OCI-LY7 (cell line): Measurements from ENCODE around the gene OPCML. TPM values are rescaled to one million over a fixed set of nuclear protein-coding genes. Genes with fewer than 3 reads are reported as not detected.

Source experiments
- BruUV-seq: library from RNA; stranded (reverse); fragments of 400-500 nt; replicated peaks from 2 replicates; lab custom pipeline; 2021; lab: Mats Ljungman, UMichigan
- CTCF ChIA-PET: fragments of 300-600 bp; sonication (Branson Sonifier 250); formaldehyde crosslinking; loops from one replicate; lab custom pipeline; 2022; ENCODE audit warnings: antibody characterized with exemption; ENCODE audit not compliant: unreplicated experiment; lab: Charles Lee
- POLR2A ChIA-PET: fragments of 300-600 bp; sonication (Branson Sonifier 250); formaldehyde crosslinking; loops from one replicate; lab custom pipeline; 2022; ENCODE audit warnings: antibody characterized with exemption; lab: Charles Lee
- DNase-seq: peaks from one replicate; pipeline ENCODE4 v3.0.0-alpha.2; 2015; ENCODE audit warnings: low spot score
- H2AFZ ChIP-seq: fragments of 200-600 bp; sonication (generic), shearing (Covaris generic); 2 replicates; pipeline ENCODE4 v1.6.1; 2014; ENCODE audit warnings: mild to moderate bottlenecking, antibody characterized with exemption, low read length, moderate library complexity
- H3K27ac ChIP-seq: fragments of 200-600 bp; sonication (generic); 2 replicates; pipeline ENCODE4 v1.5.1; 2014; ENCODE audit warnings: mixed run types, low read depth, mild to moderate bottlenecking, moderate library complexity, low read length, inconsistent platforms; ENCODE audit not compliant: poor library complexity, severe bottlenecking
- H3K36me3 ChIP-seq: fragments of 200-600 bp; sonication (generic); 2 replicates; pipeline ENCODE4 v1.6.1; 2014; ENCODE audit warnings: mild to moderate bottlenecking, antibody characterized with exemption, low read length, moderate library complexity, mixed read lengths; ENCODE audit not compliant: insufficient read depth
- H3K4me1 ChIP-seq: fragments of 200-600 bp; sonication (generic); 2 replicates; pipeline ENCODE4 v1.5.1; 2014; ENCODE audit warnings: mild to moderate bottlenecking, low read length; ENCODE audit not compliant: insufficient read depth, poor library complexity, severe bottlenecking
- H3K4me2 ChIP-seq: fragments of 200-600 bp; sonication (generic); 2 replicates; pipeline ENCODE4 v1.6.1; 2014; ENCODE audit warnings: mild to moderate bottlenecking, low read length
- H3K4me3 ChIP-seq: fragments of 200-600 bp; sonication (generic); 2 replicates; pipeline ENCODE4 v1.5.1; 2014; ENCODE audit warnings: mild to moderate bottlenecking, low read depth, low read length; ENCODE audit not compliant: poor library complexity, severe bottlenecking
- H3K79me2 ChIP-seq: fragments of 200-600 bp; sonication (generic); 2 replicates; pipeline ENCODE4 v1.6.1; 2016; ENCODE audit warnings: low read depth, mild to moderate bottlenecking, low read length, moderate library complexity, mixed read lengths; ENCODE audit not compliant: insufficient read depth
- H3K9me2 ChIP-seq: fragments of 200-600 bp; sonication (generic); 2 replicates; pipeline ENCODE4 v1.6.1; 2016; ENCODE audit warnings: mild to moderate bottlenecking, low read length, mixed read lengths; ENCODE audit not compliant: insufficient read depth
- H3K9me3 ChIP-seq: fragments of 200-600 bp; sonication (generic); 2 replicates; pipeline ENCODE4 v1.6.1; 2014; ENCODE audit warnings: mild to moderate bottlenecking, mixed run types, low read length, mixed read lengths
- H4K20me1 ChIP-seq: fragments of 200-600 bp; sonication (generic); 2 replicates; pipeline ENCODE4 v1.6.1; 2014; ENCODE audit warnings: mild to moderate bottlenecking, antibody characterized with exemption, low read length, moderate library complexity, mixed read lengths; ENCODE audit not compliant: insufficient read depth
- CTCF ChIP-seq: fragments of 200-600 bp; sonication (generic); conservative IDR thresholded peaks from 2 replicates; pipeline ENCODE4 v1.5.1; 2014; ENCODE audit warnings: mild to moderate bottlenecking, antibody characterized with exemption, low read length, moderate library complexity, mixed read lengths
- EZH2phosphoT487 ChIP-seq: fragments of 200-600 bp; sonication (generic); IDR thresholded peaks from 2 replicates; pipeline ENCODE4 v1.6.1; 2018; ENCODE audit warnings: low read depth, borderline replicate concordance, mild to moderate bottlenecking, mixed run types, antibody characterized with exemption, low read length, moderate library complexity, mixed read lengths
- intact Hi-C: fragments of 100-400 bp; cut with micrococcal nuclease; formaldehyde crosslinking; loops from one replicate; pipeline ENCODE4 v1.10.0; 2022; ENCODE audit not compliant: unreplicated experiment
- total RNA-seq, 2 experiments: library from RNA; depleted of rRNA in 1 of 2; stranded (reverse); fragments of >200 nt in 1 of 2; shearing (Covaris generic) in 1 of 2; gene quantifications; 2 replicates each; pipeline ENCODE4 v1.2.3, GENCODE V29; 2014 to 2022

OPCML gene
- total RNA-seq, 2 experiments from 2014 or later: not detected

- H3K4me1 ChIP-seq: no peaks in the 10 kb centered on the region
- intact Hi-C loops: no loop called here
- H3K36me3 ChIP-seq: no peaks in the 10 kb centered on the region
- no peak overlapping the region for H3K27ac ChIP-seq
- H3K4me2 ChIP-seq: no peak overlapping the region
- ChIA-PET CTCF (no interaction called here), POLR2A (interaction anchor here (0.6 kb wide), 1 partner anchor 609 kb away, joined by 3 read pairs; no protein-coding TSS in a partner anchor)
- no peaks in the 10 kb centered on the region for H4K20me1 ChIP-seq
- H3K9me2 ChIP-seq: no peaks in the 10 kb centered on the region
- DNase-seq: no peak
- H3K79me2 ChIP-seq: no peaks in the 10 kb centered on the region
- TF ChIP-seq CTCF: no peak
- TF ChIP-seq EZH2phosphoT487: no peak
- BruUV-seq: no TSS peak
- no peak overlapping the region for H2AFZ ChIP-seq
- H3K9me3 ChIP-seq: no peaks in the 10 kb centered on the region
- H3K4me3 ChIP-seq: no peak overlapping the region
Measured at GRCh38 chr11:132499661-132500060, 1032.6 kb downstream of the OPCML start.

- ChIA-PET CTCF (no interaction called here), POLR2A (no interaction called here)
- Histone ChIP-seq H3K36me3 (no peaks in the 10 kb centered on the region), H3K79me2 (no peaks in the 10 kb centered on the region), H3K4me3 (no peak overlapping the region), H3K4me2 (no peak overlapping the region), H2AFZ (no peak overlapping the region), H3K27ac (no peak overlapping the region), H3K4me1 (no peaks in the 10 kb centered on the region), H4K20me1 (no peaks in the 10 kb centered on the region), H3K9me2 (no peaks in the 10 kb centered on the region), H3K9me3 (no peaks in the 10 kb centered on the region)
- intact Hi-C loops: no loop called here
- no peak for TF ChIP-seq CTCF
- no peak for TF ChIP-seq EZH2phosphoT487
- BruUV-seq: no TSS peak
- no peak for DNase-seq
Measured at GRCh38 chr11:132496341-132496740, 1036.0 kb downstream of the OPCML start.

GRCh38 chr11:132493801-132494200 lies 1038.5 kb downstream of the OPCML start:
- no peak overlapping the region for H3K27ac ChIP-seq
- intact Hi-C loops: no loop called here
- DNase-seq: no peak
- H3K9me3 ChIP-seq: no peaks in the 10 kb centered on the region
- no peaks in the 10 kb centered on the region for H3K36me3 ChIP-seq
- no peak overlapping the region for H2AFZ ChIP-seq
- BruUV-seq: no TSS peak
- TF ChIP-seq EZH2phosphoT487: no peak
- TF ChIP-seq CTCF: no peak
- CTCF ChIA-PET: no interaction called here
- no peaks in the 10 kb centered on the region for H3K9me2 ChIP-seq
- POLR2A ChIA-PET: no interaction called here
- H4K20me1 ChIP-seq: no peaks in the 10 kb centered on the region
- no peaks in the 10 kb centered on the region for H3K79me2 ChIP-seq
- H3K4me1 ChIP-seq: no peaks in the 10 kb centered on the region
- no peak overlapping the region for H3K4me3 ChIP-seq
- no peak overlapping the region for H3K4me2 ChIP-seq
